HPDE6-E6E7 (cell line): ENCODE measurements around the gene FBLN2.

Experiments used
- DNase-seq: peaks from one replicate; pipeline ENCODE4 v3.0.0; 2011; ENCODE audit warnings: missing footprints; ENCODE audit errors: extremely low spot score

The FBLN2 gene

GRCh38 chr3:13532085-13532484 lies 16.8 kb upstream of the FBLN2 start:
- no peak for DNase-seq

GRCh38 chr3:13532631-13533030 lies 16.3 kb upstream of the FBLN2 start:
- no peak for DNase-seq

DNA sequence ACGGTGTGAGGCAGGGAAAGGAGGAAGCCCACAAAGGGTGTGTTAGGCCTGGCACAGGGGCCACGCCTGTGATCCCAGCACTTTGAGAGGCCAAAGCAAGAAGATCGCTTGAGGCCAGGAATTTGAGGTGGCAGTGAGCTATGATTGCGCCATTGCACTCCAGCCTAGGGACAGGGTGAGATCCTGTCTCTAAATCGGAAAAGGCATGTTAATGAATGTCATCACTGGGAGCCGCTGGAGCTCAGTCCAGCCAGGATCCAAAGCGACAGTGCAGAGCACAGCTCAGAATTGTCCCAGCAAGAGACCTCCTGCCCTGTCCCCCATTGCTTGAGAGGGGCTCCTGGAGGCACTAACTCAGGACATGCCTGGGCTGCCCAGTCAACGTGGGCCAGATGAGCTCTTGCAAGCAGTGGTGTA lies 15.0 kb upstream of the FBLN2 start:
- DNase-seq: no peak

DNA sequence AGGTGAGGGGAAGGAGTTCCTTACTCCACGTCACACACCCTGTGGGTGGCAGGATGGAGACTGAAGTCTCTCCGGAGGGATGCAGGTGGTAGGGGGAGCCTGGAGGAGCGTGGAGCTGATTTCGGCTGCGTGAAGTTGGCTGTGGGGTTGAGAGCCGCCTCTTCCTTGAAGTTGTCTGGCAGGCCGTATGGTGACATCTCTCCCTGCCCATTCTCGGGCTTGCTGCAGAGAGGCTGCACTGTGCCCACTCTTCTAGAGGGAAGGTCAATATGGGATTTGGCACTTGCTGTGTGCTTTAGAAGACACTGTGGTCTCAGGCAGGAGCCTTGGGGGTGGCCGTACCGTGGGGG lies 13.4 kb upstream of the FBLN2 start:
- no peak for DNase-seq

GRCh38 chr3:13535905-13536304 lies 13.0 kb upstream of the FBLN2 start:
- DNase-seq: no peak

DNA sequence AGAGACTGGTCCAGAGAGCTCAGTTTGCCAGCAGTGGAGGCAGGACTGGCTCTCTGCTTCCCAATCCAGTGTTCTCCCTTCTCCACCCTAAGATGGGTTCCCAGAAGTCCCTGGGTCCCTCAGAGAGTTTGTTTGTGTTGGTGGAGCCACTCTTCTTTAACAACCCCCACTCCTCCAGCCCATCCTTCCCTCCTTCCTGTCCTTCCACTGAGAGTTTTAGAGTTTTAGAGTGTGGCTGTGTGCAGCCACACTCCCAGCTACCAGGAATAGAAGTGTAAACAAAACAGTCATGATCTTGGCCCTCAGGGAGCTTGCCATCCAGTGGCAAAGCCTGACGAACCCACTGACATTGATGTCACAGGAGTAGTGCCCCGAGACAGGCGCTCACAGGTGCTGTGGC lies 12.5 kb upstream of the FBLN2 start:
- DNase-seq: no peak

- DNase-seq: no peak
These were observed 12.1 kb upstream of the FBLN2 start for GRCh38 chr3:13536832-13537231.

DNA sequence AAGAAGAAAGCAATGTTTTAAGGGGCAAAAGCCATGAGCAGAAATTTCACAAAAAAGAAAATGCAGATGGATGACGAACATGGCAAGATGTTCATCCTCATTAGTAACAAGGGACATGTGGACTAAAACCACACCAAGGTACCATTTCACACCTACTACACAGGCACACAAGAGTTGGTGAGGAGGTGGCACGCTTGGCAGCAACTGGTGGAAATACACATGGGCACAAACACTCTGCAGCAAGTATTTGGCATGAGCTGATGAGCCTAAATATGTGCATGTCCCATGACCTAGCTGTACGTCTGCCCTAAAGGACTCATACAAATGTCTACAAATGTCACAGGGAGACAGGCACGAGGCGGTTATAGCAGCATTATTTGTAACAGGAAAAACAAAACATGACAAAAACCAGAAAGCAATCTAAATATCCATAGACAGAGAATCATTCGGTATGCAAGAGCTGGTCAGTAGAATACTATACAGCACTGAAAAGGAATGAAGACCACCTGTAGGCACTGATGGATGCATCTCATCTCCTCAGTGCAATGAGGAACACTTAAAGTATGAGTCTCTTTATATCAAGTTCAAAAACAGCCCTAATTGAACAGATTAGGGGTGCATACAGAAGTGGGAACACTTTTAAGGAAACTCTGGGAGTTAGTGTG lies 11.5 kb upstream of the FBLN2 start:
- DNase-seq: no peak

DNA sequence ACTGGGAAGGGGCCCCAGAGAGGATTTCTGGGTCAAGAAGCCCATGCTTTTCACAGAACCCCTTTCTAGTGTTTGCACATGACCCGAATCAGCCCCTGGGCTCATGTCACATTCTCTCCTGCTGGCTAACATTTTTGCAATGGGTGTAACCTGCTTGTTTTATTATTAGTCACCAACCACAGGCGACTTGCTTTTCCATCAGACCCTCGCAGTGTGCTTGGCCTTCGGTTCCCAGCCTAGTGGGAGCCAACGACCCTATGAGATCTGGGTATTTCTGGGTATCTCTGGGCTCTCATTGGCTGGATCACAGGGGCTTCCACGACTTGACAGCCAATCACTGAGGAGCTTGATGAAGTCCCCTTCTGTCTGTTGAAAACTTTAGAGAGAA lies 11.0 kb upstream of the FBLN2 start:
- peak; percentile 26 for DNase-seq

GRCh38 chr3:13538520-13539291 lies 10.2 kb upstream of the FBLN2 start:
- DNase-seq: no peak

DNA sequence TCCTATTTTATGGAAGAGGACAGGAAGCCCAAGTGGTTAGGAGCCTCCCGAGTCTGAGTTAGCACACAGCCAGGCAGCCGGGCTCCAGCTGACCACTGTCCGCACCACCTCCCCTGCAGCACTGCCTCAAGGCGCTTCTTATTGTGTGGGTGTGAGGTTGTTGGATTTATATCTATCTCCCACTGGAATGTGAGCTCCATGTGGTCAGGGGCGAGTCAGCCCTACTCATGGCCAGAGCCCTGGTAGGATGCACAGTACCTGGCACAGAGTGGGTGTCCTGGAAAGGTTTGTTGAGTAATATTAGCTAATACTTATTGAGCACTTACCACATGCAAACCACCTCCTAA lies 9.7 kb upstream of the FBLN2 start:
- DNase-seq: no peak

DNA sequence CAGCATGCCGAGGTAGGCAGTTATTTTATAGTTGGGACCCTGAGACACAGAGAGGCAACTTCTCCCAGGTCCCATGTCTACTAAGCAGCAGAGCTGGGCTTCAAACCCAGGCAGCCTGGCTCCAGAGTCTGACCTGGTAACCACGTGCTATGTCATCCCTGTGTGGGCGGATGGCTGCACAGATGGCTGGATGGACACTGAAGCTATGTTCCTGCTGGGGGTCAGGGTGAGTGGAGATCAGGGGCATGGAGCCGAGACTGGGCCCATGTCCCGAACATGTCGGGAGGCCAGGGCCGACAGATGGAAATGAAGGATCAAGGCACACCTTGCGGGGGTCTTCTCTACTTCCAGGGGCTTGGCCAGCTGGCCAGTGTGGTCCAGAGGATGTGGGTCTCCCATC lies 9.3 kb upstream of the FBLN2 start:
- no peak for DNase-seq

DNA sequence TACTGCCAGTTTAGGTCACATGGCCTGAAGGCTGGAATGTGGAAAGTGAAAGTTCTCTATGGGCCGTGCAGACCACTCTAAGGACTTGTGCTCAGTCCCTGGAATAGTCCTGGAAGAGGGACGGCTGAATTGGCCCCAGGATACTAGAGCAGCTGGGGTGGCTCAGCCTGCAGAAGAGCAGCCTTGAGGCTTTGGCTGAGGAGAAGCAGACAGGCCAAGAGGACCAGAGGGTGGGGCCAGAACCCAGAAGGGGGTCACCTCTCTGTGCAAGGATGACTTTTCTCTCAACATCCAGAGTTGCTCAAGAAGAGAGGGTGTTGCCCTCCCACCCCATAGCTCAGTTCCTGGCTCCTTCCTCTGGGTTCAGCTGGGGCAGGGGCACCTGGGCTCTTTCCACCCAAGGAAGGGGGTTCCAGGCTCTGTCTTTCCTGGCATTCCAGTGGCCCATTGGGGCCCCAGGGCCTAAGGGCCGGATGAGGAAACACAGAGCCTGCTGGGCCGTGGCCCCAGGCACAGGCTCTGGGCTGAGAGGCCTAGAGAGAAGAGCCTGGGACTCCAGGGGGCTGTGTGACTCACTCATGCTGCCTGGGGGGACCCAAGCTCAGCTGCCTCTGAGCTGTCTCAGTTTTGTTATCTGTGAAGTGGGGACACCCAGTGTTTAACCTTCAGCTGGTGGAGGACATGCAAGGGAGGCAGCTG lies 8.5 kb upstream of the FBLN2 start:
- no peak for DNase-seq

DNA sequence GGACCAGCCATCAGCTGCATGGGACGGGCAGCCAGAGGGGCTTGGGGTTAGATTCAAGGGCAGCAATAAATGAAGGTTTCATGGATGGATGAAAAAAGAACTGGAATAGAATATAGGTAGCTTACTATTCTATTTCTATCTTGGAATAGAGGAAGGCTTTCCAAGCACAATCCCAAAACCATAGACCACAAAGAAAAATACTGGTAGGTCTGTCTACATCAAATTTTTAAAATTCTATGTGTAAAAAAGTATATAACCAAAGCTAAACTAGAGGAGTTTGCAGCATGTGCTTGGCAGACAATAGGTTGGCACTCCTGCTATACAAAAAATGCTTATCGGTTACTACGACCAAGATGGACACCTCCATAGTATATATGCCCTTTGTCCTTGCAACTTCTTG lies 7.2 kb upstream of the FBLN2 start:
- no peak for DNase-seq

GRCh38 chr3:13542142-13542541 lies 6.8 kb upstream of the FBLN2 start:
- DNase-seq: no peak

DNA sequence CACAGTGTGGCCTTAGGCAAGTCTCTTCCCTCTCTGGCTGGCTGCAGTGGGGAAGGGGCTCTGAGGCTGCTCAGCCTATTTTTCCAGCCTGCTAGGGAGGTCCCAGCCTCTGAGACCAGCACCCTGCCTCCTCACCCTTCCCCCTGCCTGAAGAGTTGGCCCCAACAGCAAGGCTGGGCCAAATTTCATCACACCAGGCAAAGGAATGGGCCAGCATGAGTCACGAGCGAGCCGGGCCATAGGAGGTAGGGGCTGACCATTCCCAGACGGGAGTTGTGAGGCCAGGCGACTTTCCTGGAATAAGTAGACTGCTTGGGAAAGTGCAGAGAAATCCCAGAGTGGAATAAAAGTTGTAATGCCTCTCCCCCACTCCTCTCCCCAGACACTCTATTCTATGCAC lies 5.7 kb upstream of the FBLN2 start:
- DNase-seq: peak; percentile 22

DNA sequence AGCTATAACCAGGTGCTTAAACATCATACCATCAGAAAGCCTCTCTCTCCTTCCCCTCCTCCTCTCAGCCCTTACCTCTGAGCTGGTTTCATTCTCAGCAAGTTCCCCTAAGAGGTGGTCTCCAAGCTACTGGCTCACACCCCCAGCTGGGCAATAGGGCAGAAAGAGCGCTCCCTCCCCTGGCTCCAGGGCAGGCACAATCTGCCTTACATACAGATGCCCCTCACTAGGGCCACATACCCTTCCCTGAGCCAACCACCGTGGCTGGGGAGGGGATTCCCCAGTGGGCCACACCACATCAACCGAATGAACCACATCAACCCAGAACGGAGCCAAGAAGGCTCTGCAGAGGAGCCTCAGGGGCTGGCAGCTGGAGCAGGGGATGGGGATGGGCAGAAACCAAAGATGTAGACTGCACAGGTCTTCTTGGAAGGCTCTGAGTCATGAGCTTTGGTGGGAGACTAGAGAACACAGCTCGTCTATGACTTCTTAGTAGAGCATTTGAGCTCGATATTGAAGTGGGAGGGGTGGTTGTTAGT lies 4.6 kb upstream of the FBLN2 start:
- no peak for DNase-seq

GRCh38 chr3:13544951-13545651 lies 3.8 kb upstream of the FBLN2 start:
- no peak for DNase-seq

DNA sequence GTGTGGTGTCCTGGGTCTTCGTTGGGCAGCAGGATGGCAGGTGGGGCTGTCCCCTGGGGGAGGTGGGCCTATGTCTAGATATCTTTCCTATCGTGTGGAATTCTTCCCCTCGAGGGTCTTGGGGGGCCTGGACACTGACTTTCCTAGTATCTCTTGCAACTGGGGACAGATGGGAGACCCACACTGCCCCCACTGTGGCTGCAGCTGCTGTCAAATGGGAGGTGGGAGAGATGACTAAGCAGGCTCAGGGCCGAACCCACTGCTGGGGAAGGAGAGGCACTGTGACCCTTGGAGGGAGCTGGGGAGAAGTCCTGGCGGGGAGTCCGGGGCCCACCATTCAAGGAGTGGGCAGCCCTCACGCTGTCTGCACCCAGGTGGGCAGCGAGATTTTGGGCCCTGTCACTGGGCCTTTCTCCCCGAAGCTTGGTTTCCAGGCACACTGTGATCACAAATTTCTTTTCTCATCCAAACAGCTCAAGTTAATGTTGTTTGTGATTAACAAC lies 2.9 kb upstream of the FBLN2 start:
- DNase-seq: no peak

- DNase-seq: no peak
These were observed 2.2 kb upstream of the FBLN2 start for GRCh38 chr3:13546667-13547171.

- peak; percentile 50 for DNase-seq
These were observed 1.1 kb upstream of the FBLN2 start for GRCh38 chr3:13547591-13548371.
